Placental epithelial cell (primary cell): ENCODE results near the gene C1QTNF4. TPM values are rescaled to one million over a fixed set of nuclear protein-coding genes. Genes with fewer than 3 reads are reported as not detected.

Experiments
- small RNA-seq: library from RNA; depleted of rRNA; stranded (forward); fragments of <200 nt; gene quantifications from one replicate; pipeline ENCODE3, GENCODE V24; 2012
- total RNA-seq: library from RNA; depleted of rRNA; stranded (reverse); fragments of >200 nt; gene quantifications from 2 replicates; pipeline ENCODE4 v1.2.3, GENCODE V29; 2012

The C1QTNF4 gene
- 2.0 and 3.6 TPM in 2 replicates for total RNA-seq

GRCh38 chr11:47593934-47594855 lies at the start of gene C1QTNF4:
C1QTNF4 (minus strand) TSS chr11:47594411; CDS start chr11:47590810, 3,601 bp downstream.

DNA sequence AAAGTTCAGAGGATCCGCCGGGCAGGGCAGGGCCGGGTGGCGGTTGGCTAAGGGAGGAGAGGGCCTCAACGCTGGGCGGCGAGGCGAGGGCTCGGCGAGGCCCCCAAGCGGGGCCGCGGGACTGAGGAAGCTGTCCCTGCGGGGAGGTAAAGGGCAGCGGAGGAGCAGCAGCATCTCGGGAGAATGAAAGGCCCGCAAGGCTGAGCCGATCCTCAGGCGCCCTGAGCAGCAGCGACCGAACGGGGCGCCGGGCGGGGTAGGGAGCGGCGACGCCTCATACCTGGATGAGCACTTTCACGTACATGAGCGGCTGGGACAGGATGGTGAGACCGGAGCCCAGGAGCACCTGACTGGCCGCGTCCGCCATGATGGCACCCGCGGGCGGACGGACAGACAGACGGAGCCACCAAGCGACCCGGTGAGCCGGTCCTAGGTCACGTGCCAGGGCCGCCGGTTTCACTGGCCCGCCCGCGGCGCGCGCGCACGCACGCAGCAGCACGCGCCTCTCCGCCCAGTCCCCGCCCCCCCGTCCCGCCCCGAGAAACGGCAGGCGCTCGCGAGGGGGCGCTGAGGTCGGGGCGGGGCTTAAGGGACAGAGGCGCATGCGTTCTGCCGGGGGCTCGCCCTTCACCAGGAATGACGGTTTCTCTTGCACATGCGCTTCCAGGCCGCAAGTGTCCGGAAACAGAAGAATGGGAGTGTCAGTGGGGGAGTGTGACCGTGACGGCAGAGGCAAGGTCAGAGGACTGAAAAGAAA lies 48.1 kb upstream of the C1QTNF4 start, which contains the start of gene MTCH2:
Gene MTCH2 (minus strand): TSS at position 461 of the 757 bp plus-strand sequence. CDS start 94 bp downstream, at position 367.

GRCh38 chr11:47586098-47586855 lies 7.9 kb downstream of the C1QTNF4 start, which contains the start of gene FAM180B:
FAM180B (plus strand) TSS chr11:47586678; CDS start chr11:47586769, 91 bp downstream.

DNA sequence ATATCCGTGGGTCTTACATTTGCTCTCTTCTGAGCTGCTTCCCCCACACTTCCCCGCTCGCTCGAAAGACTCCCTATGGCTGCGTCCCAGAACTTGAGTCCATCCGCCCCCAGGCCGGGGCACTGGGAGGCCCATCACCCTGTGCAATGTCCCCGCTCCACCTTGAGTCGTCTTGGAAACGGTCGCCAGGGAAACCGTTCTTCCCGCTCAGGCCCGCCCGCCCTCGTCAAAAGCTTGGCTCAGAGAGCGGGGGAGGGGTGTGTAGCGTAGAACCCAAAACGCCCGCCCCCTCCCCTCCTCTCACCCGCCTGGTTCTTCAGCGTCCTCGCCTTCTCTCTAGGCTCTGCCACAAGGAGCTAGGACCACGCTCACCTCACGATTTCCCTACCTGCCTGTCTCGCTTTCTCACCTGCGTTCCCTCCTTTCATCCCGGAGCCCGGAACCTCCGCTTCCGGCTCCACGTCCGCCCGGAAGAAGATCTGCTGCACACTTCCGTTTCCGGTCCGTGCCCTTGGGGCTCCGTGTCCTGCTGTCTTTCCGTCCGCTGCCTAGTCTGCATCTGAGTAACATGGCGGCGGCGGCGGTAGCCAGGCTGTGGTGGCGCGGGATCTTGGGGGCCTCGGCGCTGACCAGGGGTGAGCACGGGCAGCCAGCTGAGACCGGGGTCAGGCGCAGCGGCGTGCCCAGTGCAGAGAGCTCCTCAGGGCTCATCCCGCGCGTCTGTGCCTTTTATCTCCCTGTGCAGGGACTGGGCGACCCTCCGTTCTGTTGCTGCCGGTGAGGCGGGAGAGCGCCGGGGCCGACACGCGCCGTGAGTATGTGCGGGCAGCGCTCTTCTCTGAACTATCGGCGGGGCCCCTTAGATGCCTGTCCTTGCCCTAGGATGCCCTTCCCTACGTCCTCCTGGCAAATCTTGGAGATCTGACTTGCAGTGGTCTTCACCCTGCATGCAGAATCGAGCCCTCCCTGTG lies 15.4 kb downstream of the C1QTNF4 start, which contains the start of the genes KBTBD4 and NDUFS3:
Gene KBTBD4 (minus strand): TSS at position 447 of the 971 bp plus-strand sequence. CDS start 19 bp downstream, at position 428.
Gene NDUFS3 (plus strand): TSS at position 551 of the 971 bp plus-strand sequence. CDS start 18 bp downstream, at position 569.

DNA sequence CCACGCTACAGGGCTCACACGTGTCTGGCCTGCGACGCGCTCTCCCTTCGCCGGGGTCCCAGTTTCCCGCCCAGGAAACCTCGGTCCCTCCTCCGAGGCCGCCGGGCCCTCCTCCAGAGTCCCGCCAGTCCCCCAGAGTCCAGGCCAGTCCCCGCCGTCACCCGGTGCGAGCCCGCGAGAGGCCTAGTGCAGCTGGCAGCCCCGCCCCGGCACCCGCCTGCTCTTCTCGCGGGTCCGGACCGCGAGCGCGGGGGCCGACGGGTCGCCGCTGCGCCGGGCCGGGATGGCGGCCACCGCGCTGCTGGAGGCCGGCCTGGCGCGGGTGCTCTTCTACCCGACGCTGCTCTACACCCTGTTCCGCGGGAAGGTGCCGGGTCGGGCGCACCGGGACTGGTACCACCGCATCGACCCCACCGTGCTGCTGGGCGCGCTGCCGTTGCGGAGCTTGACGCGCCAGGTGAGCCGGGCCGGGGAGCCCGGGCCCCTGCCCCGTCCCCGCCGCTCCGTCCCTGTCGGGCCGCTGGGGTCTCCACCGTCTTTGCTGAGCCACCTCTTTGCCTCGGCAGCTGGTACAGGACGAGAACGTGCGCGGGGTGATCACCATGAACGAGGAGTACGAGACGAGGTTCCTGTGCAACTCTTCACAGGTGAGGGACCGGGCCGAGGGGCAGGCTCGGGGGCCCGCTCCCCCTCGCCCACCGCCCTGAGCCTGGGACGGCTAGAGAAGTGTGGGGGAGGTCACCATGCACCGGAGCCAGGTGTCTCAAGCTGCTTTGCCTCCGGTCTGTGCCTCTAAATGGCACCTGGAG lies 28.7 kb downstream of the C1QTNF4 start, which contains the start of gene PTPMT1:
Gene PTPMT1 (plus strand): TSS at position 260 of the 809 bp plus-strand sequence. CDS start 24 bp downstream, at position 284.

GRCh38 chr11:47552566-47553405 lies 41.4 kb downstream of the C1QTNF4 start, which contains the start of gene CELF1:
CELF1 (minus strand) TSS chr11:47553132; CDS start chr11:47499523, 53,609 bp downstream.

Small RNAs within 50 kb of the gene (small RNA-seq; reads per million reads assigned to genes)
- gene RN7SL652P (0.09 reads per million), gene RNU5E-10P (not detected)

Other genes starting within 250 kb of the C1QTNF4 start
- gene MYBPC3, start 241.7 kb downstream of the C1QTNF4 start, total RNA-seq = not detected in 2 replicates
- not detected in 2 replicates for gene SPI1, start 215.9 kb downstream of the C1QTNF4 start, total RNA-seq
- 51.0 and 138 TPM in 2 replicates for gene SLC39A13, start 185.8 kb downstream of the C1QTNF4 start, total RNA-seq
- gene PSMC3, start 168.0 kb downstream of the C1QTNF4 start, total RNA-seq = 122 and 195 TPM in 2 replicates
- gene RAPSN, start 145.3 kb downstream of the C1QTNF4 start, total RNA-seq = 0.79 and 1.6 TPM in 2 replicates
- gene CELF1, start 41.3 kb downstream of the C1QTNF4 start, total RNA-seq = 84.4 and 123 TPM in 2 replicates
- gene PTPMT1, start 28.8 kb downstream of the C1QTNF4 start, total RNA-seq = 38.1 and 79.4 TPM in 2 replicates
- 20.4 and 34.4 TPM in 2 replicates for gene KBTBD4, start 15.4 kb downstream of the C1QTNF4 start, total RNA-seq
- 53.0 and 71.9 TPM in 2 replicates for gene NDUFS3, start 15.3 kb downstream of the C1QTNF4 start, total RNA-seq
- under 0.01 TPM in 1 of 2 replicates, not detected in the other for gene FAM180B, start 7.7 kb downstream of the C1QTNF4 start, total RNA-seq
- 41.2 and 117 TPM in 2 replicates for gene MTCH2, start 48.1 kb upstream of the C1QTNF4 start, total RNA-seq
- gene AGBL2, start 121.0 kb upstream of the C1QTNF4 start, total RNA-seq = 6.4 and 9.4 TPM in 2 replicates
- gene FNBP4, start 172.9 kb upstream of the C1QTNF4 start, total RNA-seq = 54.8 and 109 TPM in 2 replicates